ENCODE results near the gene LCE2B. TPM values are rescaled to one million over a fixed set of nuclear protein-coding genes. Genes with fewer than 3 reads are reported as not detected.

The LCE2B gene
- total and polyA plus RNA-seq, 9 donors = not detected

DNA sequence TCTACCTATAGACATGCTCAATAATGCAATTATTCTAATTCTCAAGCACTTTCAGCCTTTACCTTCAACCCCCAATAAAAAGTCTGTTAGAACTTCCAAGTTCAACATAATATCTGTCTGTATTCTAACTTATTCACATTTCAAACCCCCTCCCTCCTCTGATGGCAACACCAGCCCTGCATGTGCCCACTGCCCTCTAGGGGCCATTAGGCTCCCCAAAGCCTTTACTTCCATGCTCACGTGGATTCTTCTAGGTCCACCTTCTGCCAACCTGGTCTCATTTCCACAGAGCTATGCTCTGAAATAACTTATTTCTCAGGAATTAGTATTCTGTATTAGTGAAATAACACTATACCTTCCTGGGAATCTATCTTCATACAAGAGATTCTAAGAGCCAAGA lies 49.7 kb downstream of the LCE2B start:
- Histone ChIP-seq H3K4me1 (ENCODE audit: insufficient read depth) (no peaks in the 10 kb centered on the region), H3K27me3 (no peaks in the 10 kb centered on the region), H3K4me3 (no peak overlapping the region), H3K9me3 (no peaks in the 10 kb centered on the region), H3K27ac (no peak overlapping the region), H3K36me3 (no peaks in the 10 kb centered on the region)
- intact Hi-C loops (cut with DNase I) = loop anchor here in 1 of 4 donors (1.0 kb wide), 1 partner anchor 21 kb away; no protein-coding TSS in a partner anchor
- DNase-seq = no peak
- 14 to 28% (median 19%) methylated on average over 1 of the region's 1 CpG for WGBS, 3 donors
- TF ChIP-seq, protein P1, sequence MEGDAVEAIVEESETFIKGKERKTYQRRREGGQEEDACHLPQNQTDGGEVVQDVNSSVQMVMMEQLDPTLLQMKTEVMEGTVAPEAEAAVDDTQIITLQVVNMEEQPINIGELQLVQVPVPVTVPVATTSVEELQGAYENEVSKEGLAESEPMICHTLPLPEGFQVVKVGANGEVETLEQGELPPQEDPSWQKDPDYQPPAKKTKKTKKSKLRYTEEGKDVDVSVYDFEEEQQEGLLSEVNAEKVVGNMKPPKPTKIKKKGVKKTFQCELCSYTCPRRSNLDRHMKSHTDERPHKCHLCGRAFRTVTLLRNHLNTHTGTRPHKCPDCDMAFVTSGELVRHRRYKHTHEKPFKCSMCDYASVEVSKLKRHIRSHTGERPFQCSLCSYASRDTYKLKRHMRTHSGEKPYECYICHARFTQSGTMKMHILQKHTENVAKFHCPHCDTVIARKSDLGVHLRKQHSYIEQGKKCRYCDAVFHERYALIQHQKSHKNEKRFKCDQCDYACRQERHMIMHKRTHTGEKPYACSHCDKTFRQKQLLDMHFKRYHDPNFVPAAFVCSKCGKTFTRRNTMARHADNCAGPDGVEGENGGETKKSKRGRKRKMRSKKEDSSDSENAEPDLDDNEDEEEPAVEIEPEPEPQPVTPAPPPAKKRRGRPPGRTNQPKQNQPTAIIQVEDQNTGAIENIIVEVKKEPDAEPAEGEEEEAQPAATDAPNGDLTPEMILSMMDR (IDR thresholded peaks at IDR 0.05) = no peak
- TF ChIP-seq POLR2A (IDR thresholded peaks at IDR 0.05) = no peak
- TF ChIP-seq EP300 (IDR thresholded peaks at IDR 0.05) = no peak

Other genes with a start within 250 kb of the LCE2B start
- not detected for gene LCE5A, start 175.3 kb upstream of the LCE2B start, total RNA-seq
- gene LCE5A, start 175.3 kb upstream of the LCE2B start, polyA plus RNA-seq = not detected
- not detected for gene CRCT1, start 171.6 kb upstream of the LCE2B start, total RNA-seq
- not detected for gene CRCT1, start 171.6 kb upstream of the LCE2B start, polyA plus RNA-seq
- not detected for gene LCE3E, start 119.3 kb upstream of the LCE2B start, total RNA-seq
- not detected for gene LCE3E, start 119.3 kb upstream of the LCE2B start, polyA plus RNA-seq
- gene LCE3D, start 105.6 kb upstream of the LCE2B start, total RNA-seq = not detected
- not detected for gene LCE3D, start 105.6 kb upstream of the LCE2B start, polyA plus RNA-seq
- not detected for gene LCE3C, start 85.9 kb upstream of the LCE2B start, total RNA-seq
- not detected for gene LCE3C, start 85.9 kb upstream of the LCE2B start, polyA plus RNA-seq
- gene LCE3B, start 72.3 kb upstream of the LCE2B start, total RNA-seq = not detected
- gene LCE3B, start 72.3 kb upstream of the LCE2B start, polyA plus RNA-seq = not detected
- not detected for gene LCE3A, start 63.0 kb upstream of the LCE2B start, total RNA-seq
- not detected for gene LCE3A, start 63.0 kb upstream of the LCE2B start, polyA plus RNA-seq
- gene LCE2D, start 22.7 kb upstream of the LCE2B start, total RNA-seq = not detected
- not detected for gene LCE2D, start 22.7 kb upstream of the LCE2B start, polyA plus RNA-seq
- gene LCE2C, start 10.8 kb upstream of the LCE2B start, total RNA-seq = not detected
- gene LCE2C, start 10.8 kb upstream of the LCE2B start, polyA plus RNA-seq = not detected
- not detected for gene LCE2A, start 12.2 kb downstream of the LCE2B start, total RNA-seq
- not detected for gene LCE2A, start 12.2 kb downstream of the LCE2B start, polyA plus RNA-seq
- not detected for gene LCE4A, start 22.0 kb downstream of the LCE2B start, total RNA-seq
- gene LCE4A, start 22.0 kb downstream of the LCE2B start, polyA plus RNA-seq = not detected
- not detected for gene KPRP, start 71.9 kb downstream of the LCE2B start, total RNA-seq
- gene KPRP, start 71.9 kb downstream of the LCE2B start, polyA plus RNA-seq = not detected
- gene LCE1F, start 89.0 kb downstream of the LCE2B start, total RNA-seq = not detected
- gene LCE1F, start 89.0 kb downstream of the LCE2B start, polyA plus RNA-seq = not detected
- not detected for gene LCE1E, start 100.1 kb downstream of the LCE2B start, total RNA-seq
- gene LCE1E, start 100.1 kb downstream of the LCE2B start, polyA plus RNA-seq = not detected
- not detected for gene LCE1D, start 110.6 kb downstream of the LCE2B start, total RNA-seq
- gene LCE1D, start 110.6 kb downstream of the LCE2B start, polyA plus RNA-seq = not detected
- not detected for gene LCE1C, start 120.5 kb downstream of the LCE2B start, total RNA-seq
- not detected for gene LCE1C, start 120.5 kb downstream of the LCE2B start, polyA plus RNA-seq
- not detected for gene LCE1B, start 125.8 kb downstream of the LCE2B start, total RNA-seq
- gene LCE1B, start 125.8 kb downstream of the LCE2B start, polyA plus RNA-seq = not detected
- gene LCE1A, start 141.3 kb downstream of the LCE2B start, total RNA-seq = not detected
- not detected for gene LCE1A, start 141.3 kb downstream of the LCE2B start, polyA plus RNA-seq
- not detected for gene LCE6A, start 156.7 kb downstream of the LCE2B start, total RNA-seq
- gene LCE6A, start 156.7 kb downstream of the LCE2B start, polyA plus RNA-seq = not detected
- not detected for gene LCE7A, start 173.9 kb downstream of the LCE2B start, total RNA-seq
- not detected for gene LCE7A, start 173.9 kb downstream of the LCE2B start, polyA plus RNA-seq
- under 1 TPM in 1 of 7 donors, not detected in 6; 0.35 TPM for gene SMCP, start 192.2 kb downstream of the LCE2B start, total RNA-seq
- under 1 TPM in 1 of 2 donors, not detected in 1; 0.18 TPM for gene SMCP, start 192.2 kb downstream of the LCE2B start, polyA plus RNA-seq
- gene IVL, start 222.4 kb downstream of the LCE2B start, total RNA-seq = not detected
- not detected for gene IVL, start 222.4 kb downstream of the LCE2B start, polyA plus RNA-seq